GM19395 (cell line): ENCODE data around the gene ZC3H18.
"Not testable (repeated sequence)": the region's sequence is repeated elsewhere in the genome, so short reads cannot be mapped to it uniquely, and the experiment has no call there.

Experiments
- ATAC-seq: cut with Tn5 transposase; IDR thresholded peaks from one replicate; pipeline ENCODE4 v1.9.1; 2021; ENCODE audit warnings: mild to moderate bottlenecking, moderate library complexity; ENCODE audit not compliant: unreplicated experiment

ZC3H18 gene

DNA sequence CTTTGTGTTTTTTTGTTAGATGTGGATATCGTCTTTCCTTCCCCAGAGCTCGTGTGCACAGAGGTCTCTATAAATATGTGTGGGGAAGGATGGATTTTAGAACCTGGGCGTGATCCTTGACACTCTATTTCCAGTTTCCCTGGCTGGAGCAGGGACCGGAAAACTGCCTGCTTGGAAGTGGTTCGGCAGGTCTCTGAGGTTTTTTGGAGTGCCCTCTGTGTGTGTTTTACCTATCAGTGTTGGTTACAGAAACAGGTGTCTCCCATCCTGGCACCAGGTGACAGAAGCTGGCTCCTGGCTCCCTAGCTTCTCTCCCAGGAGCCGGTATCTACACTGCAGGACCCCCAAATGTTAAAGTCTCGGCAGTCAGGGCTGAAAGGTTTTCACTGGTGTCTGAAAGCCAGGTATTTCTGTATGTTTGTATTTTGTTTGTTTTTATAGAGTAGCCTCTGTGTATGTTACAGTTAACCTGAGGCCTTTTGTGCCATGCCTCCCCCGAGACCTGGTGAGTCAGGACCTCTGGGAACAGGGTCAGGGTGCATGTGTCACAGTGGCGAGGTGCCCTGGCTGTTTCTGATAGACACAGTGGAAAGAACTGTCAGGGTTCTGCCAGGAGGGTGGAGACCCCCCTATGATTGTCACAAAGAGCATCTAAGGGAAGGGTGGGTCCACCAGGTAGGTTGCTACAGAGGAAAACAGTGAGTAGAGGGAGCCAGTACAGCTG is 31.3 kb downstream of the ZC3H18 start:
- no peak for ATAC-seq

DNA sequence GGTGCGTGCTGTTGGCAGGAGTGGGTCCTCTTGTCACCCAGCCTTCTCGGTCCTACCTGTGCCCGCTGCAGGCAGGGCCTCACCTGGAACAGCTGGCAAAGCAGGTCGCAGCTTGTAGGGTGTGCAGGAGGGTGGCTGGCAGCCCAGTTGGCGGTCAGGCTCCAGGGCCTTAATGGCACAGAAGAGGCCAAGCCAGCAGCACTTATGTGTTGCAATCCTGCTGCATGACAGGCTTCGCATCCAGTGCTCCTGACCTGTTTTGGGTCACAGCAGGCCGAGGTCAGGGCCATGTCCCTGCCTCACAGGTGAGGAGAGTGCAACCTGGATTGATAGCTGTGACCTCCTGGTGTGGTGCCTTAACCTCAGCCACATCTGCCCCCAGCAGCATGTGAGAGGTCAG is 31.9 kb downstream of the ZC3H18 start:
- no peak for ATAC-seq

DNA sequence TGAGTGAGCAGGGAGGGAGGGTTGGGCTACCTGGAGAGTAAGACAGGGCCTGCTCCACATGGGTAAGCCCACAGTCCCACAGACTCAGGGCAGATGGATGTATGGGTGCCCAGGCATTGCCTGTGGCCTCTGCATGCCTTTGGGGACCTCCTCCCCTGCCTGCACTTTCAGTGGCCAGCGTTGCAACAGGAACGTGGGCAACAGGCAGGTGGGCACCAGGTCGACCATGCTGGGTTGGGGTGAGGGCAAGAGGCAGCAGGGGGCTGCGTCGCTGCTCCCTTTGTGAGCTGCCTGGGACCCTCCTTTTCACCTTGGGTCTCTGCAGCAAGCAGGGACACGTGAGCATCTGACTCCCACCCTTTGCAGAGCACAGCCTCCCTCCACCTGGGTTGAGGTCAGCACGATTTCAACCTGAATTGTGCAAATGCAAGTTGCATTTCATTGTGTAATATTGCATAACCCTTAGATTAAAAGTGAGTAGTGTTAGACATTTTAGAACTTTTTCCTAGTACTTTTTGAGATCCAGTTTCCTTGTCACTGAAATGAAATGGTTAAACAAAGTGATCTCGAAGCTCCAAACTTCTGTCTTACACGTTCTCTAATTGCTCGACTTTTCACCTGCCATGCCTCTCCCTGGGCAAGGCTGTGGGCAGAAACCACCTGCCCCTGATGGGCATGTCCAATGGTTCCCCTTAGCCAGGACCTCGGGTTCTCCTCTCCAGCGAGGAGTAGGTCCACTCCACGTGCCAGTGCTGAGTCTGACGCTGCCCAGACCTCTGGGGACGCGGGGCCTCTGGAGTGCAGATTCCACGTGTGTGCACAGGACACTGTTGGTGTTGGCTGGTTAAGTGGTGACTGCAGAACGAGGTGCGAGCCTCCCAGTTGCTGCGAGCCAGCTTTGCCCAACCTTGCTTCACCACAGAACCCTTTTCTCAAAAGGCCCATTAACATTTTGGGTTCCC is 35.3 kb downstream of the ZC3H18 start:
- no peak for ATAC-seq

DNA sequence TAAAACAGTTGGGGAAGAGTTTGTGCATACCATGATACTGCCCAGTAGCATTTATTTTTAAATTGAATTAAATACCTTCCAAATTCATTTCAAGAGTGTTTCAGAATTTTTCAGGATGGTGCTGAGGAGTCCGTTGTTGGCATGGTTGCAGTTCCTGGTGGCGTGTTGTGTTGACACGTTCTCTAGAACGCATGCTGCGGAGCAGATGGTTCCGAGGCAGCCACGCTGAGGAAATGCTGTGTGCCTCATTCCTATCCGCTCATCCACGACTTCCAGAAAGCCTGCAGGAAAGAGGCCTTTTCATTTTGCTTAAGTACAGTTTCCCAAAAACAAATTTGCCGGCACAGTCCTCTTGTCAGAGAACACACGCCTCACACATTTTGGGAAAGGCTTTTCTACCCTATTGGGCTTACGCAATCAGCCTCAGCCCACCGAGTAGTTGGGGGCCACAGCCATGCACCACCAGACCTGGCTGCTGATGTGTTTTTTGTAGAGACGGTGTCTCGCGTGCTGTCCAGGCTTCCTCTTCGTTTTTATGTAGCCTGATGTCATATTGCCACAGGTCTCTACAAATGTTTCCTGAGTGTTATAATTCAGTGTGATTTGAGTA is 36.0 kb downstream of the ZC3H18 start:
- ATAC-seq: no peak

DNA sequence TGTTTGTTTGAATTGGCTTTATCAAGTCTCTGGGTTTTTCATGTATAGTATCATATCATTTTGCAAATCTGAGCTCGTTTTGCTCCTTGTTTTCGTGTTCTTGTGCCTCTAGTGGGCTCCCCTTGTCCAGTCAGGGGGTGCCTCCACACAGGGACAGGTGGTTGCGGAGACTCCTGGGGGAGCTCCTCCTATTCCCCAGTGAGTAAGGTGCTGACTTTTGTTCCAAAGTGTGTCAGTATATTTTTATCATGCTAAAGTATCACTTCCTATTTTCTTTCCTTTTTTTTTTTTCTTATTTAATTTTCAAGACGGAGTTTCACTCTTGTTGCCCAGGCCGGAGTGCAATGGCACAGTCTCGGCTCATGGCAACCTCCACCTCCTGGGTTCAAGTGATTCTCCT is 37.9 kb downstream of the ZC3H18 start:
- ATAC-seq: no peak

DNA sequence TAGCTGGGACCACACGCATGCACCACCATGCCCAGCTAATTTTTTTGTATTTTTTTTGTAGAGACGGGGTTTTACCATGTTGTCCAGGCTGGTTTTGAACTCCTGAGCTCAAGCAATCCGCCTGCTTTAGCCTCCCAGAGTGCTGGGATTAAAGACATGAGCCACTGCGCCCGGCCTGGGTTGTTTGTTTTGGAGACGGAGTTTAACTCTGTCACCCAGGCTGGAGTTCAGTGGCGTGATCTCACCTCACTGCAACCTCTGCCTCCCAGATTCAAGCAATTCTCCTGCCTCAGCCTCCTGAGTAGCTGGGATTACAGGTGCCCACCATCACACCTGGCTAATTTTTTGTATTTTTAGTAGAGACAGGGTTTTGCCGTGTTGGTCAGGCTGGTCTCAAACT is 39.2 kb downstream of the ZC3H18 start:
- ATAC-seq: not testable (repeated sequence)

DNA sequence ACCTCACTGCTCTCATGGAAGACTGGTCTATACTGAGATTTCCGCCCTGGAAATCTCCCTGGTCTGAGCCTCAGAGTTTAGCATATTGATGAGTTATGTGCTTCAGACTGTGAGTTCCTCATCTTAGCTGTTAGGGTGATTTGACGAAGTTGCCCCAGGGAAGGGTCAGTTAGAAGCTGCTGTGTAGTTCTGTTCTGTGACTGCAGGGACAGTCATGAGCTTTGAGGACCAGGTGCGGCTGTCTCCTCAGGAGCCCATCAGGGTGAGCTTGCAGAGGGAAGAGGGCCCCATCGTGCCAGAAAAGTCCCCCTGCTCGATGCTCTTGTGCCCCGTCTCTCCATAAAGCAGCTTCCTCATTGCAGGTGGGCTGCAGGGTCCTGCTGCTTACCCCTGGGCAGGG is 39.9 kb downstream of the ZC3H18 start:
- no peak for ATAC-seq

DNA sequence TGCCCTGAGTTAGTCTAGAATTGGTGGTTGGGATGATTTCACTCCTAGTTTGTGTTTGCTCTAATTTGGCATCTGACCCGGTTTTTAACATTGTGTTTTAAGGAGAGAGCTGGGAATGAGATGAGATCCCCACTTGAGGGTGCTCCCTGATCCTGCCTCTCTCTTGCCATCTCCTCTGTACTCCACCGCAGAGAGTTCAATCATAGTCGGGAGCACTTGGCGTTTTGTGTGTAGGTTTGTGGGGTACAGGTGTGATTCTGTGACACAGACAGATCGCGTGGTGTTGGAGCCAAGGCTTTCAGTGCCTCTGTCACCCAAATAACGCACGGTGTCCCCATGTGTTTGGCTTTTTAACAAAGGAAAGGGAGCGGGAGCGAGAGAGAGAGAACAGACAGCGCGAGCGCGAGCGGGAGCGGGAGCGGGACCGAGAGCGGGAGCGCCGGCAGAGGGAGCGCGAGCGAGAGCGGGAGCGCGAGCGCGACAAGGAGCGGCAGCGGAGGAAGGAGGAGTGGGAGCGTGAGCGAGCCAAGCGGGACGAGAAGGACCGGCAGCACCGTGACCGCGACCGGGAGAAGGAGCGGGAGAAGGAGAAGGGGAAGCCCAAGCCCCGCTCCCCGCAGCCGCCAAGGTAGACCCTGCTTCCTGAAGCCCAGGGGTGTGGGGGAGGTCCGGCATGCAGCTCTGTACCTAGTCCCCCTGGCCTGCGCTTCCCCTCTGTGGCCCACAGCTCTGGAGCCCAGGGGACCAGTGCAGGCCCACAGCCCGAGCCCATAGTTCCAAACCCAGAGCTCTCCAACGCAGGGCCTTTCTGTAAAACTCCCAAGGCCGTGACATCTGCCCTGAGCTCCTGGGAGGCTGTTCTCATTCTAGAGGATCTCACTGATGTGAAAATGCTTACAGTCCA is 41.0 kb downstream of the ZC3H18 start:
- no peak for ATAC-seq

DNA sequence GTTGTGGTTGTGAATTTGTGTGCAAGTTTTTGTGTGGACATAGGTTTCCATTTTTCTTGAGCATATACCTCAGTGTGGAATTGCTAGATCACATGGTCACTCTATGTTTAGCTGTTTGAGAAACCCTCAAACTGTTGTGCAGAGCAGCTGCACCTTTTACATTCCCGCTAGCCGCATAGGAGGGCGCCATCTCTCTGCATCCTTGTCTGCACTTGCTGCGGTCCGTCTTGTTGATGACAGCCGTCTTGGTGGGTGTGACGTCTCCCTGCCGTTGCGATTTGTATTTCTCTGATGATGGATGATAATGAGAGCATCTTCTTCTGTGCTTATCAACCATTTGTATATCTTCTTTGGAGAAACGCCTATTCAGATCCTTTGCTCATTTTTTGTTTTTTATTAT is 43.1 kb downstream of the ZC3H18 start:
- no peak for ATAC-seq

DNA sequence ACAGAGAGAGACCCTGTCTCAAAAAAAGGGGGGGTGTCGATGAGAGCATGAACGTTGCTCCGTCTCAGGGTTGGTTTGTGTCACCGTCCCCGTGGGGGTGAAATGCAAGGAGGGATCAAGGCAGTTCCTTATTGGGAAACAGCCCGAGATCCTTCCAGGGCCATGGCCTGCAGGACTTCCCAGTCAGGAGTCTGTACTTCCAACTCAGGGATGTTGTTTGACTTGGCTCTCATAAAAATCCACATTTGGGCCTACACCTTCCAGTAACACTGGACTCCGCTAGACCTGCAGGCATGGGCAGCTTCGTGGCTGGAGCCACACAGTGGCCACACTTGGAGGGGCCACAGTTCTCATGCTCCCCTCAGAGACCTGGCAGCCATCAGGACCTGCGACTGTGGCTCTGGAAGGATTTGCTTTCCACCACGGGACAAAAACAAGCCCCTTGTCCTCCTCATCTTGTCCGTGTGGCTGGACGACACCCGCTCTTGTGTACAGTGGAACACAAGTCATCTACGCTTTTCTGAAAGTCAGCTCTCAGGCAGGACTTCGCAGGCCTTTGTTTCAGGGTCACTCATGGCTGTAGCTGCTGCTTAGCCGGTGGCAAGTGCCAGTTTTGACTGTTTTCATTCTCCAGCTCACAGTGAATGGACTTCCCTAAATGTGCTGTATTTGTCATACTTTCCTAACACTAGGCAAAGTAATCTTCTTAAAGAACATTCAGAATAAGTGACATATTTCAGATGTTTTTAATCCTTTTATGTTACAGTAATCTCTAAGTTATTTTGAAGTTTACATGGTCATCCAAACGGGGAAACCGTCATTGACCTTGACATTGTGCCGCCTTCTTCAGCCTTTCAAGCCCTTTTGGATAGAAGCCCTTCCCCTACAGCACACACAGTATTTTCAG is 44.0 kb downstream of the ZC3H18 start:
- no peak for ATAC-seq

DNA sequence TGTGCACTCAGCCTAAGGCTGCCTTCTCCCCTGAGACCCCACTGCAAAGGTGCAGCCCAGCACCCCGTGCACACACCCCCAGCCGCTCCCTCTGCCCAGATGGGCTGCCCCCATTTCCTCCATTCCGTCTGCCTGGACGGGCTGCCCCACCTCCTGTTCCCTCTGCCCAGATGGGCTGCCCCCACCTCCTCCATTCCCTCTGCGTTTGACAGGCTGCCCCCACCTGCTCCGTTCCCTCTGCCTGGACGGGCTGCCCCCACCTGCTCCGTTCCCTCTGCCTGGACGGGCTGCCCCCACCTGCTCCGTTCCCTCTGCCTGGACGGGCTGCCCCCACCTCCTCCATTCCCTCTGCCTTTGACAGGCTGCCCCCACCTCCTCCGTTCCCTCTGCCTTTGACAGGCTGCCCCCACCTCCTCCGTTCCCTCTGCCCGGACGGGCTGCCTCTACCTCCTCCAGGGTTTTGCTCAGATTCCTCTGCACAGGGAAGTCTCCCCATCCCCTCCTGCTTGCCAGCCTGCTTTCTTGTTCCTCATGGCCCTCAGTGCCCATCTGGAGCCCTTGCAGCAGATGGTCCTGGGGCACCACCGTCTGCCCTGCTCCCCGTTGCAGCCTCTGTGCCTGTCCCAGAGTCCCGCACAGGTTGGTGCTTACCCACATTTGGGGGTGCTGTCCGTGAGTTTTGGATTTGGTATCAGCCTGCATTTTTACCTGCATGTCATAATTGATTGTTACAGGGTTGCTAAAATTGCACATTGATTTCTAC is 44.8 kb downstream of the ZC3H18 start:
- ATAC-seq: no peak

DNA sequence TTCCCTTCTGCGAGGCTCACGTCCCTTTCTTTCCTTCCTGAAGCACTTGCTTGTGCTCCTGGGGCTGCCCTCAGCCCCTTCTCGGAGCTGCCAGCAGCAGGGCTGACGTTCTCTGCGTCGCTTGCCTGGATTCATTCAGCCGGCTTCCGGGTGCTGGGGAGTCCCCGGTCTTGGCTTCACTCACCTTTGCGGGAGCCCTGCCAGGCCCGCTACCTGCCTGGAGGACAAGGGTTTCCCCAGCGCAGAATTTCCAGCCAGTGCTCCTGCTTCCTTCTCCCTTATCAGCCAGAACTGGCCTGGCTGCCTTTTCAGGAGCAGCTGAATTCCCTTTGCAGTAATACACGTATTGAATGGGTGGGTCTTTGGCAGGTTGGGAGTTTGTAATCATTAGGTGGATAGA is 46.1 kb downstream of the ZC3H18 start:
- ATAC-seq: no peak

DNA sequence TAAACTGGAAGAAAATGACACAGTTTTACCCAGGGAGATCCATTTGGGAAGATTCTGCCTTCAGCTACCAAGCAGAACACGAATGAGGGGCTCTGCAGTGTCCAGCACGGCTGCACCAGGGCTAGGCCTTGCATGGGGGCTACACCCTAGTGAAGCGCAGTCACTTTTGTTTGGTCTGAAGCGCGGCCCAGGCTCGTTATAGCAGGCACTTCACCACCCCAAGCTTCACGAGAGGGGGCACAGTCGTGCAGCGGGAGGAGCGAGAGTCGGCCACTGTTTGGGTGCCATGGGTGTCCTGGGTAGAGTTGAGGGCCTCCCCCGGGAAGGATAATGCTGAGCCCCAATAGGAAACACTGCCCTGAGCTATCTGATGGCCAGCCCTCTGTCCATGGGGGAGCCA is 46.5 kb downstream of the ZC3H18 start:
- no peak for ATAC-seq

DNA sequence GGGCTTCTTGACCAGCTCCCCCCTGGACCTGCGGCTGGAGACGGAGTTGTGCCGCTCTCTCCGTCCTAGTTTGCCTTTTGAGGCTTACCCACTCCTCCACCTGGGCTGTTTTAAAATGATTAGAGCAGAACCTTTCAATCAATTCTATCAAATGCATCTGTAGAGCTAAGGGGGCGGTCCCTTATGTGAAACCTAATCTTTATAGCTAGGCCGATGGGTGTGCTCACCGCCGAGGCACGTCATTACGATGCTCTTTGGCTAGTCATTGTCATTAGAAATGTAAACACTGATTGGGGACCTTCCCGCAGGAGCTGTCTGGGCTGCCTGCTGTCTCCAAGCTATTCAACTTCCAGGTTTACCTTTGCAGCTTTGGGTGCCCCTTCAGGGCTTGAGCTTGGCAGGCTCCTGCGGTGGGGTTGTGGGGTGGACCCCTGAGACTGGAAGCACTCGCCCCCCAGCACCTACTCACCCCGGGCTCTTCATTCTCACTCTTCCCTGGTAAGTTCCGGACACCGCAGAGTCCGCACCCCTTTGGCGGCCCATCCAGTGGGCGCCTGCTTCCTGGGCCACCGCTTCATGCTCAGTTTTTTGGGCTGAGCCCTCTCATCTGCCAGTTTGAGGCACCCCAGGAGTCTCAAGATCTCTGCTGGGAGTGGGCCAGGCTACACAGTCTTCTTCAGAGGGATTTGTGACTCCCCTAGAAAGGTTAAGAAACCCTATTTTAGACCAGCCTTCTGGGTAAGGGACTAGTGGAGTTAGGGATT is 47.2 kb downstream of the ZC3H18 start:
- no peak for ATAC-seq

DNA sequence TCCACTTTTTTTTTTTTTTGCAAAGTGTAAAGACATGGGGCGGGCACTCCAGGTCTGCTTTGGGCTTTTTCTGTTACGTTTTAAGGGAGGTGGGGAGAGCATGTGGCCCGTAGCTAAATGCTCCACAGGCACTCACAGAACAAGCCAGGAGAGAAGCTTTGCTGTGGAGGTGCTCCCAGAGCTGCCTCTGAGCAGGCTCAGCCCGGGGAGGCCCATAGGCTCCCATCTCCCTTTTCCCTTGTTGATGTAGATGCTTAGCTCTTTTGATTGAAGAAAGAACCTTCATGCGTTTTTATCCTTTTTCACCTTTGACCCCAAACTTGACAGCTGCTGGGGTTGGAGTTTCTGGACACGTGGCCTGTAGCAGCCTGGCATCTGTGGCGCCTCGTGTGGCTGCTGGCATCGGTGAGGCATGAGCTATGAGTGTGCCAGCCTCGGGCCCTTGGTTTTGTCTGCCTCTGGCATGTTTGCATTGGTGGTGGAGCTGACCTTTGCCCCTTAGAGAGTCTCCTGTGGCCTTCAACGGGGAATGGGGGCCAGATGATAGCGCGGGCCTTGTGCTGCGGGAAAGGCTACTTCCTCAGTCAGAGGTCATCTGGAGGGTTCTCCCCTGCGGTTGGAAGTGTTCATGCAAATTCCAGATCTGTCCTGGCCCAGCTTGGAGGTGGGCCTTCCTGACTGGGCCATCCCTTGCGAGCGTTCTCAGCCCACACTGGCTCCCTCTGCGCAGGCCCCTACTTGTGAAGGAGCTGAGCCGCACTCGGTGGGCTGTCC is 48.2 kb downstream of the ZC3H18 start:
- no peak for ATAC-seq

DNA sequence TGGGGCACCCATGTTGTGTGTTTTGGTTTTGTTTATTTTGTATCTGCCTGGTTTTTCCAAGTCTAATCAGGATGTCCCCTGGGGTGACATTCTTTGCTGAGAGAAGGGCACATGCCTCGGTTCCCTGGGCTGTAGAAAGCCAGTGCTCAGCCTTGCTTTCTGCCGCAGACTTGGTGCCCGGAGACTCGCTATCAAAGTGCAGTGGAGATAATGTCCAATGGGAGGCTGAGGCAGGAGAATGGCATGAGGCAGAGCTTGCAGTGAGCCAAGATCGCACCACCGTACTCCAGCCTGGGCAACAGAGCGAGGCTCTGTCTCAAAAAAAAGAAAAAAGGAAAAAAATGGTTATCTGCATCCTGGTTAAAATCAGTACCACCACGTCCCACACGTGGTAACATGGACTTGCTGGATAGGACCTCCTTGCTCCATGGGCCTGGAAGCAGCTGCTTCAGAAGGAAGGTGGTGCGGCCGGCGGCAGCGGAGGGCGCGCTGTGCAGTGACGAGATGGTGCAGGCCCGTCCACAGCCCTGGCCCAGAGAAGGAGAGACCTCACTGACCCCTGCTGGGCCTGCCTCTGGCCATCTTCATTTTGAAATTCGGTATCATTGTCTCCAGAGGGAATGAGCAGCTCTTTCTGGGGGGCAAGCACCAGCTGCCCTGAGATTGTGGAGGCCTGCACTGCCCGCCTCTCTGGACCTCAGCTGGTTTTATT is 48.9 kb downstream of the ZC3H18 start:
- ATAC-seq: no peak
